NOMO-1 (cell line): ENCODE measurements around the gene PSME4.
"Not testable (repeated sequence)": the region's sequence is repeated elsewhere in the genome, so short reads cannot be mapped to it uniquely, and the experiment has no call there.

Experiments used
- DNase-seq, 2 experiments: peaks; one replicate each; lab custom pipeline; 2025; ENCODE audit not compliant: unreplicated experiment in 2 of 2; lab: John Stamatoyannopoulos, UW

PSME4 gene

GRCh38 chr2:53964257-53964952 is 6.4 kb downstream of the PSME4 start:
- no peak for DNase-seq

DNA sequence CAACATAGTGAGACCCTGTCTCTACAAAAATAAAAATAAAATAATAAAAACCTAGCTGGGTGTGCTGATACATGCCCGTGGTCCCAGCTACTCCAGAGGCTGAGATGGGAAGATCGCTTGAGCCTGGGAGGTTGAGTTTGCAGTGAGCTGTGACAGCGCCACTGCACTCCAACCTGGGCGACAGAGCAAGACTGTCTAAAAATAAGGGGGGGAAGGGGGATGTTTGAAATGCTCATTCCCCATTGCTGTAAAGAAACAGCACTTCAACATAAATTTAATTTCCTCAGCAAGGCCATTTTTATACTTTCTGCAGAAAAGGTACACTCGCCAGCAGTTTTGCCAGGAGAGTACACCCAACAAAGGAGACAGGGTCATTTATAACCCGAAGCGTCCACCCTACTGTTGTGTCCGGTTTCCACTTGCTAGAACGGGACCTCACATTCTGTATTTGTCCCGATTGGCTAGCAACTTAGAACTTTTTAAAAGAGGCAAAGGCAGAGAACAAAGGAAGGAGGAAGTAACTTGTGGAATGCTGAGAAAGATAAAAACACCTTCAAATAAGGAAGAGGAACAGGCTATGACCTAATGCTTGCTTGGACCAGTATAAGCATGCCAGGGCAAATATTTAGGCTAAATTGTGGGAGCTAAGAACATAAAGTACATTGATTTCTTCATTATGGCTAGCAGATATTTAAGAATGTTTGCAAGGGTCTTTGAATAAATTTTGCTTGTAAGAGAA is 9.1 kb downstream of the PSME4 start:
- DNase-seq = not testable (repeated sequence)

GRCh38 chr2:53960476-53960875 is 10.3 kb downstream of the PSME4 start:
- no peak for DNase-seq

GRCh38 chr2:53958443-53958842 is 12.3 kb downstream of the PSME4 start:
- no peak for DNase-seq

DNA sequence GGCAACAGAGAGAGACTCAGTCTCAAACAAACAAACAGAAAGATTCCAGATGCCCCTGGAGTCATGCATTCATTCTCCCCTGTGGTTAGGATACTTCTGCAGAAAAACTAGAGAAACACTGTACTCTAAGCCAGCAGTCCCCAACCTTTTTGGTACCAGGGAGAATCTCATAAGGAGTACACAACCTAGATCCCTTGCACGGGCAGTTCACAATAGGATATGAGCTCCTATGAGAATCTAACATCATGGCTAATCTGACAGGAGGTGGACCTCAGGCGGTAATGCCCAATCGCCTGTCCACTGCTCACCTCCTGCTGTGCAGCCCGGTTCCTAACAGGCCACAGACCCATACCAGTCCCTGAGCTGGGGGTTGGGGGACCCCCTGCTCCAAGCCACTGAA is 18.3 kb downstream of the PSME4 start:
- no peak for DNase-seq

GRCh38 chr2:53949457-53949856 is 21.3 kb downstream of the PSME4 start:
- no peak for DNase-seq

- peak in 1 of 2 experiments; percentile 38 for DNase-seq
Observed at GRCh38 chr2:53945538-53945937, 25.3 kb downstream of the PSME4 start.

DNA sequence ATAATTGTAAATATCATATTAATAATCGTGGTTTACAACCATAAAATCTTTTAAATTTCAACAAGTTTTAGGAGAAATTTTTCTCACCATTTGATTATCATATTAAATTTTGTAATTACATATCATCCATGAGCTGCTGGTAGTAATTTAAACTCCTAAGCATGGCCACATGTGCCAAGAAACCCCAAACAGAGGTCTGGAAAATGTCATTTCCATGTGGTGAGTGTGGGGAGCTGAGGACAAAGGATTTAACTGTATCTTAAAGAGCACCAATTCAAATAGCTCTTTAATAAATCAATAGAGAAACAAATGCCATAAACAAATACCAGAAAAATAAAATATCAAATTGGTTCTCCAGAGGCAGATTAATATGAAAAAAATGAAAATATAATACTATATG is 26.3 kb downstream of the PSME4 start:
- DNase-seq = no peak

GRCh38 chr2:53942280-53942679 is 28.5 kb downstream of the PSME4 start:
- no peak for DNase-seq

DNA sequence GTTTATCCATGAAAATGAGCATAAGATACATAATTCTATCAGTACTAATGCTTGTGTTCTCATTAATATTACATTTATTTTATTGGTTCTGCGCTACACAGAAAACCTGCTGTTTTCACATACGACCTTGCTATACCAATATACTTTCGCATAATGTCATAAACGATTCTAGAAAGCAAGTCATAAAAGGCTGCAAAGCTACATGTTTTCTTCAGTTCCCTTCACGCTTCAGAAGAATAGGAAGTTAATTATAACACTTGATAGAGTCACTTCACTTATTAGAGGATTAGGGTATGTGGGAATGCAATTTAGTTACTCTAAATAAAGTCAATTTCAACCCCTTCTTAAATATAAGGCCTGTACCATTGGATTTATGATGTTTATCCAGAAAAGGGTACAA is 29.0 kb downstream of the PSME4 start:
- no peak for DNase-seq

DNA sequence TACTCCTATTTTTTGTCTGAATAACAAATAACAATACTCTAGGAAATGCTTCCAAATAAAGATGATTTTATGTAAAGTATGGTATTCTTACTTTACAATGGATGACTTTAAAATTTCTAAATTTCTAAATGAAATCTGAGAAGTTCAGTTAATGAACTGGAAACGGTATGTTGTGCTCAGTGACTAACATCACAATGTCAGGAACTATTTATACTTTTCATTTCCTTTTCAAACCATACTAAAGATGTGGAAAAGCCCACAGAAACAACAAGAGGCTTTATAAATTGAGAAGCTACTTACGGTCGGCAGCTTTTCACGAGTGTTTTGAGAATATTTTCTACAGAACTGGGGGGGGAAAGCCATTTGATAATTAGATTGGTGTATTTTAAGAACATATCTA is 31.1 kb downstream of the PSME4 start:
- DNase-seq = no peak

- no peak for DNase-seq
Observed at GRCh38 chr2:53938904-53939303, 31.9 kb downstream of the PSME4 start.

- no peak for DNase-seq
Observed at GRCh38 chr2:53933329-53933728, 37.5 kb downstream of the PSME4 start.

DNA sequence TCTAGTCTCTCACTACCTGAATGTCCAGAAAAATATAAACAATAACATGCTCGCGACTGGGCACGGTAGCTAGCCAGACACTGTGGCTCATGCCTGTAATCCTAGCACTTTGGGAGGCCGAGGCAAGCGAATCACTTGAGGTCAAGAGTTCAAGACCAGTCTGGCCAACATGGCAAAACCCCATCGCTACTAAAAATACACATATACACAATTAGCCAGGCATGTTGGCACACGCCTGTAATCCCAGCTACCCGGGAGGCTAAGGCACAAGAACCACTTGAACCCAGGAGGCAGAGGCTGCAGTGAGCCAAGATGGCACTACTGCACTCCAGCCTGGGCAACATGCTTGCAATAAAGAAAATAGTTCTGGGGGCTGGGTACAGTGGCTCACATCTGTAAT is 44.5 kb downstream of the PSME4 start:
- DNase-seq = not testable (repeated sequence)

DNA sequence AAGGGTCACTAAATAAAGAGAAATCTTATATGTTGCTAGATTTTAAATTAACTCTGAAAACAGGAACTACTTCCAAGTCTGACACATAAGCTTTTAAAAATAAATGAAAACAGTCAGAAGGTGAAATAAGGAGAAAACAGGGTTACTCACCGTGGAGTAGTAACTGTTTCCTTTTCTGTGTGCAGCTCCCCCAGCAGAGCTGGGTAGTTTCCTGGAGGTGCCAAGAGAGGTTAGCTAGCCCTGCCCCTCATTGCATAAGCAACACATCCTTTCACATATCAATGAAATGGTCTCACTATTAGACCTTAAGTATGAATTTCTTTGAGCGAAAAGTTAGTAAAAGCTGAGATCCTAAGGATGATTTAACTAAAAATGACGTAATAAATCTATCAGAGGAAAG is 57.1 kb downstream of the PSME4 start:
- peak; percentile 15 to 50 for DNase-seq

- no peak for DNase-seq
Observed at GRCh38 chr2:53911434-53912189, 59.2 kb downstream of the PSME4 start.

DNA sequence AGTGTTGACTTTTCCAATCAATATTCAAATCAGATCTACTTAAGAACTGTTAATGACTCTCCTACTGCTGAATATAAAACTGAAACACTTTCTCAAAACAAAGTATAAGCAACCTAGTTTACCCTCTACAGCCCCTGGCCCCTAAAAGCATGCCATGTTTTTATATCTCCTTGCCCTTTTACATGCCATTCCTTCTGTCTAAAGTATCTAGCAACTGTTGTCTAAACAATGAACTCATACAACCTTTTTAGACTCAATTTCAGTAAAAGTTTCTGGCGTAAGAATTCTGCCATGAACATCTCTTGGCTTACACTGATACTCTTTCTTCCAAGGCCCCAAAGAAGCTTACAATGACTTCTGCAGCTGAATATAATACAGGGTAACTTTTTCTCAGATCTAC is 63.2 kb downstream of the PSME4 start:
- no peak for DNase-seq

DNA sequence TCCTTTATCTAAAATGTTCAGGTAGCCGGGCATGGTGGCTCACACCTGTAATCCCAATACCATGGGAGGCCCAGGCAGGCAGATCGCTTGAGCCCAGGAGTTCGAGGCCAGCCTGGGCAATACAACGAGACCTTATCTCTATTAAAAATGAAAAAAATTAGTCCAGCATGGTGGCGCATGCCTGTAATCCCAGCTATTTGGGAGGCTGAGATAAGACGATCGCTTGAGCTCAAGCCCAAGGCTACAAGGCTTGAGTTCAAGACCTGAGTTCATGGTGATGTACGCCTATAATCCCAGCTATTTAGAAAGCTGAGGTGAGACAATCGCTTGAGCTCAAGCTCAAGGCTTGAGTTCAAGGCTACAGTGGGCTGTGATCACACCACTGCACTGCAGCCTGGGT is 65.4 kb downstream of the PSME4 start:
- no peak for DNase-seq

GRCh38 chr2:53903011-53903410 is 67.8 kb downstream of the PSME4 start:
- DNase-seq = no peak

- DNase-seq = no peak
Observed at GRCh38 chr2:53901192-53901591, 69.6 kb downstream of the PSME4 start.

DNA sequence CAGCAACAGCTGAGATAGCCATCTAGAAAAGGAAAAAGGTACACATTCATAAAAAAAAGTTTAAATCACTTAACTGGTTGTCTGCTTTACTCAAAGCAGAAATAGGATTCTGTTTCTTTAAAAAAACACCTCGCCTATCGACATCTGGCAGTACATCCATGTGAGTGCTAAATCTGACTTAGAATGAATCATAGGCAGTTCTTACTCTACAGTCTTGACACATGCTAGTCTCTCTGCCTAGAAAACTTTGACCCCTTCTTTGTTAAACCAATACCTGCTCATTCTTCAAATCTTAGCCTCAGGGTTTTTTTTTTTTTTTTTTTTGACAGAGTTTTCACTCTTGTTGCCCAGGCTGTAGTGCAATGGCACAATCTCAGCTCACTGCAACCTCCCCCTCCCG is 73.9 kb downstream of the PSME4 start:
- no peak for DNase-seq
